Neural cell (in vitro differentiated cells): ENCODE measurements around the gene KRT86.

Experiments
- POLR2AphosphoS5 ChIP-seq: IDR thresholded peaks from 2 replicates; pipeline ENCODE4 v1.6.1; 2012
- TF ChIP-seq, protein P1 (sequence below): fragments of 450-650 bp; IDR thresholded peaks from 2 replicates; pipeline ENCODE4 v1.5.1; 2014; ENCODE audit warnings: antibody characterized with exemption, mild to moderate bottlenecking, moderate library complexity; ENCODE audit not compliant: poor library complexity, severe bottlenecking
- TF ChIP-seq, protein P2 (sequence below): IDR thresholded peaks from 2 replicates; pipeline ENCODE4 v1.6.1; 2012; ENCODE audit warnings: borderline replicate concordance

DNA sequence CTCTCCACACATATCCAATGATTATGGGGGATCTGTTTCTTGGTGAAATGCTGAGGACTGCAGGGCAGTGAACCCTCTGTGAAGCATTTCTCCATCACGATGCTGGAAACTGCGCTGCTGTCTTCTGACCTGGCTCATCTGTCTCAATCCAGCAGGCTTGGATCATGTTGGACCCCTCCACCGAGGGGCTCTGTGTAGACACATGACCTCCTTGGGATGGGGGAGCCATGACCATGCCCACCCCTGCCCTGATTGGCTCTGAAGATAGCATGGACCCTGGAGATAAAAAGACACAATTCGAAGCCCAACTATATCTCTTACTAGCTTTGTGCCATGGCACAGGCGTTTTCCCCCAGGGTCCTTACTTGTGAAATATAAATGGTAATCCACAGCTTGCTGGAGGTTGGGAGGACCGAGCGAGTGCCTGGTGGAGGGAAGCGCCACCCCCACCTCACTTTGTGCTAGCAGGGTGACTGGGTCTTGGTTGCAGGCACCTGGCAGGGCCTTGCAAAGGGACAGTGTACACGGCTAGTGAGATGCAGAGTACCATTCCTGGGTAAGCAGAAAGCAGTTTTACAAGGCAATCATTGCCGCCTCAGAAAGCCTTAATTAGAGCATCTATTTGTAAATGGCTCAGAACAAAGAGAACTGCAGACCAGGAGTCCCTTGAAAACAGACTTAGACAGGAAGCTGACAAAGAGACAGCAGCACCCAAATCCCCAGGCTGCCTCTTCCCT is 49.1 kb downstream of the KRT86 start:
- TF ChIP-seq, protein P1, sequence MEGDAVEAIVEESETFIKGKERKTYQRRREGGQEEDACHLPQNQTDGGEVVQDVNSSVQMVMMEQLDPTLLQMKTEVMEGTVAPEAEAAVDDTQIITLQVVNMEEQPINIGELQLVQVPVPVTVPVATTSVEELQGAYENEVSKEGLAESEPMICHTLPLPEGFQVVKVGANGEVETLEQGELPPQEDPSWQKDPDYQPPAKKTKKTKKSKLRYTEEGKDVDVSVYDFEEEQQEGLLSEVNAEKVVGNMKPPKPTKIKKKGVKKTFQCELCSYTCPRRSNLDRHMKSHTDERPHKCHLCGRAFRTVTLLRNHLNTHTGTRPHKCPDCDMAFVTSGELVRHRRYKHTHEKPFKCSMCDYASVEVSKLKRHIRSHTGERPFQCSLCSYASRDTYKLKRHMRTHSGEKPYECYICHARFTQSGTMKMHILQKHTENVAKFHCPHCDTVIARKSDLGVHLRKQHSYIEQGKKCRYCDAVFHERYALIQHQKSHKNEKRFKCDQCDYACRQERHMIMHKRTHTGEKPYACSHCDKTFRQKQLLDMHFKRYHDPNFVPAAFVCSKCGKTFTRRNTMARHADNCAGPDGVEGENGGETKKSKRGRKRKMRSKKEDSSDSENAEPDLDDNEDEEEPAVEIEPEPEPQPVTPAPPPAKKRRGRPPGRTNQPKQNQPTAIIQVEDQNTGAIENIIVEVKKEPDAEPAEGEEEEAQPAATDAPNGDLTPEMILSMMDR: no peak
- TF ChIP-seq, protein P2, sequence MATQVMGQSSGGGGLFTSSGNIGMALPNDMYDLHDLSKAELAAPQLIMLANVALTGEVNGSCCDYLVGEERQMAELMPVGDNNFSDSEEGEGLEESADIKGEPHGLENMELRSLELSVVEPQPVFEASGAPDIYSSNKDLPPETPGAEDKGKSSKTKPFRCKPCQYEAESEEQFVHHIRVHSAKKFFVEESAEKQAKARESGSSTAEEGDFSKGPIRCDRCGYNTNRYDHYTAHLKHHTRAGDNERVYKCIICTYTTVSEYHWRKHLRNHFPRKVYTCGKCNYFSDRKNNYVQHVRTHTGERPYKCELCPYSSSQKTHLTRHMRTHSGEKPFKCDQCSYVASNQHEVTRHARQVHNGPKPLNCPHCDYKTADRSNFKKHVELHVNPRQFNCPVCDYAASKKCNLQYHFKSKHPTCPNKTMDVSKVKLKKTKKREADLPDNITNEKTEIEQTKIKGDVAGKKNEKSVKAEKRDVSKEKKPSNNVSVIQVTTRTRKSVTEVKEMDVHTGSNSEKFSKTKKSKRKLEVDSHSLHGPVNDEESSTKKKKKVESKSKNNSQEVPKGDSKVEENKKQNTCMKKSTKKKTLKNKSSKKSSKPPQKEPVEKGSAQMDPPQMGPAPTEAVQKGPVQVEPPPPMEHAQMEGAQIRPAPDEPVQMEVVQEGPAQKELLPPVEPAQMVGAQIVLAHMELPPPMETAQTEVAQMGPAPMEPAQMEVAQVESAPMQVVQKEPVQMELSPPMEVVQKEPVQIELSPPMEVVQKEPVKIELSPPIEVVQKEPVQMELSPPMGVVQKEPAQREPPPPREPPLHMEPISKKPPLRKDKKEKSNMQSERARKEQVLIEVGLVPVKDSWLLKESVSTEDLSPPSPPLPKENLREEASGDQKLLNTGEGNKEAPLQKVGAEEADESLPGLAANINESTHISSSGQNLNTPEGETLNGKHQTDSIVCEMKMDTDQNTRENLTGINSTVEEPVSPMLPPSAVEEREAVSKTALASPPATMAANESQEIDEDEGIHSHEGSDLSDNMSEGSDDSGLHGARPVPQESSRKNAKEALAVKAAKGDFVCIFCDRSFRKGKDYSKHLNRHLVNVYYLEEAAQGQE: no peak
- no peak for TF ChIP-seq POLR2AphosphoS5
